Transverse colon (tissue), 4 donors: ENCODE results near the gene ELK3.

ENCODE experiments used
- EP300 ChIP-seq: sonication (generic); formaldehyde crosslinking; IDR thresholded peaks from one replicate; pipeline ENCODE4 v1.6.1; 2017; ENCODE audit warnings: antibody characterized with exemption, low read depth
- POLR2A ChIP-seq: fragments of 450-650 bp; IDR thresholded peaks from one replicate; pipeline ENCODE4 v1.6.1; 2016; ENCODE audit warnings: antibody characterized with exemption, mild to moderate bottlenecking, moderate library complexity
- POLR2AphosphoS5 ChIP-seq, 3 donors: sonication (generic); formaldehyde crosslinking; IDR thresholded peaks; one replicate each; pipeline ENCODE4 v1.6.1; 2016; ENCODE audit warnings: antibody characterized with exemption in 3 of 3
- TF ChIP-seq, protein P1 (sequence below), 5 experiments: fragments of 200-600 bp in 3 of 5; fragments of 450-650 bp in 2 of 5; sonication (generic) in 3 of 5; IDR thresholded peaks; 1 replicate in 2 of 5; 2 replicates in 3 of 5; pipeline ENCODE4 v1.5.1; 2016 to 2017; ENCODE audit warnings: antibody characterized with exemption in 5 of 5, inconsistent platforms in 3 of 5, mild to moderate bottlenecking in 2 of 5, moderate library complexity in 1 of 5

DNA sequence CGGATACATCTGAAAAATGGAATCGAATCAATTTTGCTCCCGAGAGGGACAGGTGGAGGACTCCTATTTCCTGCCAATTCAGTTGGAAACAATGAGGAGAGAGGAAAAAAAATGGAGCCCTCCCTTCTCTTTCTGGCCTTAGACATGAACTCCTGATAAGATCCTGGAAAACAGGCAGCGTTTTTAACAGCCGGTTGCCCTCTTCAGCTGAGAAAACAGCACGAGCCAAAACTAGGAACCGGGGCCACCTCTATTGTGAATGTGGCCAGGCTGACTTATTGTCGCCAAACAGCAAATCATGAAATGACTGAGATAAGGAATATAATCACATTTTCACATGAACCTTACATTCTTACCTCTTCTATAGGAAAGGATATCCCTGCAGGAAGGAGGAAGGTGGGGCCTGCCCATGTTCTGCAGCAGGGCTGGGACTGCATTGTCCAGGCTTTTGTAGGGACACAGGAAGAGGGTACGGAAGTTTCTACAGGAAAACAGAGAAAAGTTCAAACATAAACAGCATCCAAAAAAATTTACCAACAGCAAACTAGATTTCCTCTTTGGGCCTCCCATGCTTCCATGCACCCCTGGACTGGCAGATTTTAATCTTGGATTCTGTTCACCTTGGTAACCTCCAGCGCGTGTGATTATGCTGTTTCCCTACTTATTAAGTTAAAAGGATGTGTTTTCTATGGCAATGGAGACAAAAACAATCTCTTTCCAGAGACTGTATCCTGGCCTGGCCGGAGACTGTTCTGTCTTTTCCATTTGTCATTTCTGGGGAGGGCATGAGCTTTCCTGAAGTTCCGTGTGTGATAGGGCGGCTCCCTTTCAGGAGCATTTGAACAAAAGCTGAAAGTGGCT, 29.0 kb upstream of the ELK3 start:
- TF ChIP-seq, protein P1, sequence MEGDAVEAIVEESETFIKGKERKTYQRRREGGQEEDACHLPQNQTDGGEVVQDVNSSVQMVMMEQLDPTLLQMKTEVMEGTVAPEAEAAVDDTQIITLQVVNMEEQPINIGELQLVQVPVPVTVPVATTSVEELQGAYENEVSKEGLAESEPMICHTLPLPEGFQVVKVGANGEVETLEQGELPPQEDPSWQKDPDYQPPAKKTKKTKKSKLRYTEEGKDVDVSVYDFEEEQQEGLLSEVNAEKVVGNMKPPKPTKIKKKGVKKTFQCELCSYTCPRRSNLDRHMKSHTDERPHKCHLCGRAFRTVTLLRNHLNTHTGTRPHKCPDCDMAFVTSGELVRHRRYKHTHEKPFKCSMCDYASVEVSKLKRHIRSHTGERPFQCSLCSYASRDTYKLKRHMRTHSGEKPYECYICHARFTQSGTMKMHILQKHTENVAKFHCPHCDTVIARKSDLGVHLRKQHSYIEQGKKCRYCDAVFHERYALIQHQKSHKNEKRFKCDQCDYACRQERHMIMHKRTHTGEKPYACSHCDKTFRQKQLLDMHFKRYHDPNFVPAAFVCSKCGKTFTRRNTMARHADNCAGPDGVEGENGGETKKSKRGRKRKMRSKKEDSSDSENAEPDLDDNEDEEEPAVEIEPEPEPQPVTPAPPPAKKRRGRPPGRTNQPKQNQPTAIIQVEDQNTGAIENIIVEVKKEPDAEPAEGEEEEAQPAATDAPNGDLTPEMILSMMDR (IDR thresholded peaks at IDR 0.05) = no peak
- TF ChIP-seq POLR2A (no peak), POLR2AphosphoS5 (IDR thresholded peaks at IDR 0.05) (no peak), EP300 (no peak)
